ENCODE data around the gene AHCTF1.

- TF ChIP-seq CTCF (IDR thresholded peaks at IDR 0.05; ENCODE audit: insufficient read depth, low read depth, low read length), result no peak
- TF ChIP-seq EZH2 (IDR thresholded peaks at IDR 0.05; ENCODE audit: insufficient read depth, low read length), result no peak
Observed at GRCh38 chr1:246921481-246921880, 10.3 kb downstream of the AHCTF1 start.
